Tongue (tissue), 2 donors: Measurements from ENCODE around the gene CNGB1. TPM values are rescaled to one million over a fixed set of nuclear protein-coding genes. Genes with fewer than 3 reads are reported as not detected.
A peak's percentile ranks its signal among the peaks of the same experiment; 100 is the strongest.
"Not testable (repeated sequence)": the region's sequence is repeated elsewhere in the genome, so short reads cannot be mapped to it uniquely, and the experiment has no call there.

Experiments
- DNase-seq: peaks from one replicate; pipeline ENCODE4 v3.0.0-alpha.2; 2015
- total RNA-seq: library from RNA; depleted of rRNA; stranded (reverse); fragments of >200 nt; gene quantifications from one replicate; pipeline ENCODE4 v1.2.3, GENCODE V29; 2014

CNGB1 gene
- total RNA-seq, 1 donor from 2014 or later, result 0.41 TPM

DNA sequence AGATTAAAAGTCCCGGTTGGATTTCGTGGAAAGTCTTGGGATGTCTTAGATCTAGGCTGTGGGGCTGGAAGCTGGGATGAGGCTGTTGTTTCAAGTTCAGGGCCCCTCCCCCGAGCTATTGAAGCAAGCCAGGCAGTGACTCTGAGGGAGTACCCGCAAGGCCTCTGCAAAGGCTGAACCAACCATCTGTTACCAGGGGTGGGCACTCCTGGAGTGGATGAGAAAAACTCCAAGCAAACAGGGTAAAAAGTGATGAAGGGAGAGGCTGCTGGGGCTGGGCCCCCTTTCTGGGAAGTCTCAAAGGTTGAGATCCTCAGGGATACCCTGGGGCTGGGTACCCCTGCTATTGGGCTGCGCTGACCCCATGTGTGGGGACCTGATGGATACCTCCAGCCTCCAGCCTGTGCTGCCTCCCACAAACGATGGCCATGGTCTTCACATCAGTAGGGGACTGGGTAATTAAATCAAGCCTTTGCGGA, 86.2 kb downstream of the CNGB1 start:
- no peak for DNase-seq

DNA sequence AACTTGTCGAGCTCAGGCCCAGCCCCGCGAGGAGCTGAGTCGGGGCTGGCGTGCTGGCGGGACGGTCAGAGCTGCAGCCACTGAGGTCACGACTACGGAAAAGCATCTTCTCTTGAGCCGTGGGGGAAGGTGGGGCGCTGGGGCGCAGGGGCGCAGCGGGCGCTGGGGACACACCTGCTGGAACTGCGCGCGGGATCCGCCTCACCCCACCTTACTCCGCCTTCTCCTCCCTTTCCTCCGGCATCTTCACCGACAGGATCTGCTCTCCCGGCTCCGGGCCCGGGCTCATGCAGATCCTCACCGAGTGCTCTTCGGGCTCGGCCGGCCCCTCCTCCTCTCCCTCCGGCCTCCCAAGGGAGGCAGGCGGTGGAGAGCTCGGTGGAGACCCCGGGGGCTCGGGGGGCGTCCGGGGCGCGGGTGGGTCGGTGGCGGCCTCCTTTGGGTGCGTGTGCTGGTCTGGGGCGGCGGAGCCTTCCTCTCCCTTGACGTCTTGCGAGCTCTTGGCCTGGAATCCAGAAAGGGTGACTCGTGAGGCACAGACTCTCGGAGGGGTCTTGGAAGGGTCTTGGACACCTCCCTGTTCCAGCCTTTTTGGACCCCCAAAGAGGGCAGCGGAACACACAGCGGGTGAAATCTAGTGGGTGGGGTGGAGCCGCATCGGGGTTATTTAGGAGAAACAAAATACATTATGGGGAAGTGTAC, 86.8 kb downstream of the CNGB1 start:
- DNase-seq, result no peak

DNA sequence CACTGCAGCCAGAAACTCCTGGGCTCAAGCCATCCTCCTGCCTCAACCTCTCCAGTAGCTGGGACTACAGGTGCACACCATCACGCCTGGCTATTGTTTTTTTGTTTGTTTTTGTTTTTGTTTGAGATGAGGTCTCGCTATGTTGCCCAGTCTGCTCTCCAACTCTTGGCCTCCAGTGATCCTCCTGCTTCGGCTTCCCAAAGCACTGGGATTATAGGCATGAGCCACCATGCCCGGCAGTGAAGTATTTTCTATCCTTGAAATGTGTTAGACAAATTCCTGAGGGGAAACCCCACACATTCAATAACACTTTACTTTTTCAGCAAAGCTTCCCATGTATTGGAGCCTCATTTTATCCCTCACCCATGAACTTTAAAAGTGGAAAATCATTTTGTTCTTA, 87.4 kb downstream of the CNGB1 start:
- DNase-seq, result no peak

DNA sequence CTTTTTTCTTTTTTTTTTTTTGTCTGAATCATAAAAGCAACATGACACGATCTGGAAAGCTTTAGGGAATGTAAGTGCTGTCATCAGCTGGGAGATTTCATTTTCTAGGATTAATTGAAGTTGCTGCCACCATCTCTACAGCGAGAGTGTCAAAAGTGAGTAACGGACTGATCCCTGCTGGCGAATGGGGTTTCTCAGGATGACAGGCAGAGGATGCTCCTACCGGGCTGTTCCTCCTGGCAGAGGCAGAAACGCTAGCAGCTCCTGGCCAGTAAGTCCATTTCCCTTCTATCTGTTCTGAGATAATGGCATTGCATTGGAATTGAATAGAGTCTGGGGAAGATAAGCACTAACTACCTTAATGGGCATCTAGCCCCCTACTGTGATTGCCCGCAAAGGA, 88.1 kb downstream of the CNGB1 start:
- no peak for DNase-seq

DNA sequence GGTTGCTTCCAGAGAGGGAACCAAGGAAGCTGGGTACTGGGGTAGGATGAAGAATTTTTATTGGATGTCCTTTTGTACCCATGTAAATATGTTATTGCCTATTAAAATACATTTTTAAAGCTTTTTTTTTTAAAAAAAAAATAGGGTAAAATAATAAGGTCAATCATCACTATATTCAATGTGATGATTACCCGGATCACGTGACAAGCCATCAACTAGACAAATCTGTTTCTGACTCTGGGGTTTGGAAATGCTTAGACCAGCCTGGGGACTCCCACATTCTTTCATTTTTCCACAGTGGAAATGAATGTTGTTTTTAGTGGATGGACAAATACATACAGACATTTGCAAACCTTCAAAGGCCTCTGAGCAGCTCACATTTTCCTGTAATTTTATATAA, 88.7 kb downstream of the CNGB1 start:
- DNase-seq, result no peak

DNA sequence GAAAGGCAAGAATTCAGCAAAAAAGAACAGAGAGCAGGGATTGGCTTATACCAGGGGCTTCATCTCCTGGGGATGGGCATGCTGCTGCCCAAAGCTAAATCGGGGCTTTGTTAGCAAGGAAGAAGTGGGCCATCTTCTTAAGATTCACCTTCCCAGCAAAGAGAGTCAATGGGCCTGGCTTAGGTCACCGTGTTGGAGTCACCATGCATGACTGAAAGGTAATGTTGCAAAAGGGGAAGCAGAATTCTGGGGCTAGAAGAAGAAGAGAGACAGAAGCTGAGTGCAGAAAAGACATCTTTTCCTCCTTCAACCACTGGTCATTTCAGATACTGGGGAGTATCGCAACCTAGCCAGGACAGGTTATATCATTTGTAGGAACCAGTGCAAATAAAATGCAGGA, 92.3 kb downstream of the CNGB1 start:
- DNase-seq, result no peak

DNA sequence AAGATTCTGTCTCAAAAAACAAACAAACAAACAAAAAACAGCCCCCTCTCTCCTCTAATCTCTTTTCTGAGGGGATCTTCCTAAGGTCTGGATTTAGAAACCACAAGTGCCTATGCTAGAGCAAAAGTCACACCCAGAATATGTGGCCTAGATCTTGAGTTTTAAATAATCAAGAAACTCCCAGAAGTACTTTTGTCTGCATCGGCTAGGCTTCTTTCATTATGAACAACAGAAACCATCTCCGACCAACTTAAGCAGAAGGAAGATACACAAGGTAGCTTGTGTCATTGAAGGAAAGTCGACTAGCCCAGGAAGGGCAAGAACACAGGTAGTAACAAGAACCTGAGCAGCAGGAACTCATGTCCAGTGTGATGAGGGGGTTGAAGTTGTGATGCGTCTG, 94.7 kb downstream of the CNGB1 start:
- DNase-seq, result no peak

DNA sequence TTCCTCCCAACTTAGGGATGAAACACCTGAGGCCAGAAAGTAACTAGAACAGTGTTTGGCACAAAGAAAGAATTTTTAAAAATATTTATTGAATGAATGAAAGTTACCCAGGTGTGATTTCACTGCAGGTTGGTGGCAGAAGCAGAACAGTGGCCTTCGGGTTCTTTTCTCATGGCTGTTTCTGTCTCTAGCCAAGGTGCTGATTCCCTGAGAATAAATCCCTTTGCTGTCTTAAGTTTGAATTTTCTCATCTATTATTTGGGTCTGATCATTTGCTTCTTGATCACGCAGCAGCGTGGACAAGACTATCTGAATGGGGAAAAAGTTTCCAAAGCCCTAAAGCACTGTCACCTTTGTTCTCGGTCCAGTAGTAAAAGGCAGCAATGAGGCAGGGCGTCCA, 95.6 kb downstream of the CNGB1 start:
- no peak for DNase-seq

DNA sequence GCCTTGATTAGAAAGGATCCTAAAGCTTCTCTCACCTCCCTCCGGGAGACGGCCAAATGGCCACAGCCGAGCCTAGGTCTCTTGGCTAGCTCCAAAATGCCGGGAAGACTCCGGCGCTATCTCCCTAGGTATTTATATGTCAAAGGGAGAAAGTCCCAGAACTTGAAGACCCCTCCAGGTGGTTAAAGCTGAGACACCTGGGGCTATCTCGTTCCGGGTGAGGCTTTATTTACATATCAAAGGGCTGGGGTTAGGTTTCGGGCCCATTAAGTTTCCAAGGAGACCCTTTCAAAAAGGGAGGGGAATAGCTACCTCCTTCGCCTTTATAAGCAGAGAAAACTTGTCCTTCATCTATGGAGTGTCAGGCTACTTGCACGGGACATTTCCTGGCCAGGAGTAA, 97.7 kb downstream of the CNGB1 start:
- DNase-seq, result no peak

DNA sequence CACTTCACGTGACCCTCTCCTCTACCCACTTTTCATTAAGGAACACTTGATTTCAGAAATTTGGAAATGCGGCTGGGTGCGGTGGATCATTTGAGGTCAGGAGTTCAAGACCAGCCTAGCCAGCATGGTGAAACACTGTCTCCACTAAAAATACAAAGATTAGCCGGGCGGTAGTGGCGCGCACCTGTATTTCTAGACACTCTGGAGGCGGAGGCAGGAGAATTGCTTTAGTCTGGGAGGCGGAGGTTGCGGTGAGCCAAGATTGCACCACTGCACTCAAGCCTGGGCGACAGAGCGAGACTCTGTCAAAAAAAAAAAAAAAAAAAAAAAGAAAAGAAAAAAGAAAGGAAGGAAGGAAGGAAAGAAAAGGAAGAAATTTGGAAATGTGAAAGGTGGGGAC, 98.2 kb downstream of the CNGB1 start:
- DNase-seq, result not testable (repeated sequence)

DNA sequence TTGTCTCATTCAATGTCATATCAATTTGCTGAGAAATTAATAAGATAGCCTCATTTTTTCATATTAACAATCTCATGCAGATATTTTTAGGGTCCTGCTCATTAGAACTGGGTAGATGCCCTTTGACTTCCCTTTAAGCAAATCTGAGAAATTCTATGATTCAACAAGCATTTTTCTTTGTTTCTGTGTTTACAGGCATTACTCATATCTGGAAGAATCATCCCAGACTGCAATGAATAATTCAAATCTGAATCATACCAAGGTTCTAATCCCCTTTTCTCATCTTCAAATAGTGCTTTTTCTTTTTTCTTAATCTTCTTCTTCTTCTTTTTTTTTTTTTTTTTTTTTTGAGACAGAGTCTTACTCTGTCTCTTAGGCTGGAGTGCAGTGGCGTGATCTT, 99.5 kb downstream of the CNGB1 start:
- no peak for DNase-seq

DNA sequence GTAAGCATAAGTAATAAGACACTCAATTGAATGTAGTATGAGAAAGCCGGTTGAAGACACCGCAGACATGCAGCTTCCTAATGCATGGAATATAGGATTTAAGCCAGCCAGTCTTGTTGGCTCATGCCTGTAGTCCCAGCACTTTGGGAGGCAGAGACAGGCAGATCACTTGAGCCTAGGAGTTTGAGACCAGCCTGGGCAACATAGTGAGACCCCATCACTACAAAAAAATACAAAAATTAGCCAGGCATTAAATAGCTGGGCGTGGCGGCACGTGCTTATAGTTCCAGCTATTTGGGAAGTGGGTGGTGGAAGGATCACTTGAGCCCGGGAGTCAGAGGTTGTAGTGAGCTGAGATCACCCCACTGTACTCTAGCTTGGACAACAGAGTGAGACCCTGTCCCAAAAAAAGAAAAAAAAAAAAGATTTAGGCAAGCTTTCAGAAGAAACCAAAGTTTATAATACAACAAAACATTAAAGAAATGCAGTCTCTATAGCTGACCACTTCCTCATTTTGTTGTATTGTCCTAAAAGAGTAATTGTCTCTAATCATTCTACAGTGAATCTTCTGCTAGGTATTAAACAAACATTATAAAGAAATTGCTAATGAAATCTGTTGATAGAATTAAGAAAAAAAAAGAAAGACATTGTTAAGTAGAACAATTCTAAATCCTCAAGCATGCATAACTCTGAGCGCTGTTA, 100.0 kb downstream of the CNGB1 start:
- DNase-seq, result no peak

DNA sequence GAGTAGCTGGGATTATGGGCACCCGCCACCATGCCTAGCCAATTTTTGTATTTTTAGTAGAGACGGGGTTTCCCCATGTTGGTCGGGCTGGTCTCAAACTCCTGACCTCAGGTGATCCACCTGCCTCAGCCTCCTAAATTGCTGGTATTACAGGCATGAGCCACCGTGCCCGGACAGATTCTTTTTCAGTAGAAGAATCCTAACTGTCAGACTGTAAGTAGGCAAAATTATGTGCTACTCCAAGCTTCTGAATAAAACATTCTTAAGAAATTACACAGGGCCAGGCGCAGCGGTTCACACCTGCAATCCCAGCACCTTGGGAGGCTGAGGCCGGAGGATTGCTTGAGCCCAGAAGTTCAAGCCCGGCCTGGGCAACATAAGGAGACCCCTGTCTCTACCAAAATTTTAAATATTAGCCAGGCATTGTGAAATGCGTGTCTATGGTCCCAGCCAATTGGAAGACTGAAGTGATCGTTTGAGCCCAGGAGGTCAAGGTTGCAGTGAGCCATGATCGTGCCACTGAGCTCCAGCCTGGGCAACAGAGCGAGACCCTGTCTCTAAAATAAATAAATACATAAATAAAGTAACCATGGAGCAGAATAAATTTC, 101.9 kb downstream of the CNGB1 start:
- no peak for DNase-seq

DNA sequence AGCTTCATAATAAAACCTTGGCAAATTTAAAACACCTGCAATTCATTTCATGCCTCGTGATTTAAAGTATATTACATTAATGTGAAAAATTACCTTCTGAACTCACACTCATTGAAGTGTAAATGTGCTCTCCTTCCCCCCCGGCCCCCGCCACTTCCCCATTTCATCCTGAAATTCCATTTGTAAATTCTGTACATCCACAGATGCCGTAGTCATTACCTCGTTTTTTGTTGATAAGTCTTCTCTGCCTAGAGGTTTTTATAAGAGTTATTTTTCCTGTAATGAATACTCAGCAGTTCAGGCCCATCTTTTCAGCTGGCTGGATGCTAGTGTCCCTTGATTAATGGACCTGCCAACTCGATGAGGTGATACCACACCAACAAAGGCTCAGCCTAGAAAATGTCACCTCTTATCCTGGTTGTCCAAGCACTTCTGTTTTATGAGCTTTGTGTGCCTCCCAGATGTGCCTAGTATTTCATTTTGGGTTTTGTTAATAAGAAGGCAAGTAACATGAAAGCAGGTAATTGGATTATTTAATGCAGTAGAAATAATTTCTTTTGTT, 103.8 kb downstream of the CNGB1 start:
- DNase-seq, result no peak

DNA sequence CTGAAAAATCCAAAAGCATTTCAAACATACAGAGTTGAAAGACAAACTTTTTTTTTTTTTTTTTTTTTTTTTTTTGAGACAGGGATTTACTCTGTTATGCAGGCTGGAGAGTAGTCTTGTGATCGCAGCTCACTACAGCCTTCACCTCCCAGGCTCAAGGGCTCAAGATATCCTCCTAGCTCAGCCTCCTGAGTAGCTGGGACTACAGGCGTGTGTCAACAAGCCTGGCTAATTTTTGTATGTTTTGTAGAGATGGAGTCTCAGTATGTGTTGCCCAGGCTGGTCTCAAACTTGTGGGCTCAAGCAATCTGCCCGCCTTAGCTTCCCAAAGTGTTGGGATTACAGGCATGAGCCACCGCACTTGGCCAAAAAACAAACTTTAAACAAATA, 104.4 kb downstream of the CNGB1 start:
- no peak for DNase-seq

DNA sequence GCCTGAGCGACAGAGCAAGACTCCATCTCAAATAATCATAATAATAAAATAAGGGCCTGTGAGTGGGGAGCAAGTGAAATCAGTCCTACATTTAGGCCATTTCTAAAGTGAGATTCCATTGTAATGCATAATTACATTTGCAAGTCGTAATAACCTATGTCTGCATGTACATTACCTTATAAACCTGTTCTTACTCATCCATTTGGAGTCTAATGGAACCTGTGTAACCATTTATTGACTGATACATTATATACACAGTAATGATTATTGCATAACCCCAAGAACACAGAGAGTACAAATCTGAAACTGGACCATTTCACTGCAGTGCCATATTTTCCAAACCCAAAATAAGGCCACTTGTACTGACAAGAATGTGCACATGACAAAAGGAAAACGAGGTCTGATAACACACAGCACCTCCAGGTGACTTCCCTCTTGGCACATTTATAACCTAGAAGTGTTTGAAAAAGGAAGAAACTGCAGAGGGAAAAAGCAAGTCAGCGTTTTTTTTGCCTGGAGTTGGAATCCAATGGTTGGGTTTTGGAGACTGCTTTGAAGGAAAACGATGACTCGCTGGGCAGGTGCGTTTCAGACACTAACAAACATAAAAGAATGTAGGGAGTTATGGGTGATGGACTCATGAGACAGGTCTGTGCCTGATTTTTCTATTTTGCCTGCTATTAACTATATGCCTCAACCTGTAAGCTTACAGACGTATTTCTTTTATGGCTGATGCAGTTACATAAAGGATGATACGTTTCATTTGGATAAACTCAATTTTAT, 105.0 kb downstream of the CNGB1 start:
- DNase-seq, result peak; percentile 33

DNA sequence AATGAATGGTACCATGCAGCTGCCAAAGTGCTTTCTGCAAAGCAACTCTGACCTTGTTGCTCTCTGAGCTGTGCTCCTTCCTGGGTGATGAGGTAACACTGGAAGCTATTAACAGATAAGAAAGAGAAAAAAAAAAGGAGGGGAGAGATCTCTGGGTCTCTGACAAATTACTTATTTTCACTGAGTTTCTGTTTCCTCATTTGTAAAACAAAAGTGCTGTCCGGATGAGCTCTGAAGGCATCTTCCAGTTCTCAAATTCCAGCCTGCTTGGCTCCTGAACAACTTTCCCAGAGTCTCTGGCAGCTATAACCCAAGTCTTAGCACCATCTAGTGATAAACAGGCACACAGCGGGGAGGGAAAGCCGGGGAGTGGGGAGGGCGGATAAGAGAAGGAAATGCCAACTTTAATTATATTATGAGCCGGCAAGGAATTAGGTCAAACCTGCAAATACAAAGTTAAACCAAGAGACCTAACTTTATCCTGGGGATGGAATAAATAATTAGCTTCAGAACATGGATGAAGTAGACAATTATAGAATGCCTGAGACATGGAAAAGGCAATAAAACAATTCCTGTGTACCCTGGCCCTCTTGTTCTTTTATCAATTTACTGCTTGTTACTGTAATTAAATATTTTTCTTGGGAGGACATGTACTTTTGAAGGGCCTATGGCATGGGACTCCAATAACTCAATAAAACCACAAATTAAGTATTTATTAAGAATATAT, 107.3 kb downstream of the CNGB1 start:
- peak; percentile 92 for DNase-seq

DNA sequence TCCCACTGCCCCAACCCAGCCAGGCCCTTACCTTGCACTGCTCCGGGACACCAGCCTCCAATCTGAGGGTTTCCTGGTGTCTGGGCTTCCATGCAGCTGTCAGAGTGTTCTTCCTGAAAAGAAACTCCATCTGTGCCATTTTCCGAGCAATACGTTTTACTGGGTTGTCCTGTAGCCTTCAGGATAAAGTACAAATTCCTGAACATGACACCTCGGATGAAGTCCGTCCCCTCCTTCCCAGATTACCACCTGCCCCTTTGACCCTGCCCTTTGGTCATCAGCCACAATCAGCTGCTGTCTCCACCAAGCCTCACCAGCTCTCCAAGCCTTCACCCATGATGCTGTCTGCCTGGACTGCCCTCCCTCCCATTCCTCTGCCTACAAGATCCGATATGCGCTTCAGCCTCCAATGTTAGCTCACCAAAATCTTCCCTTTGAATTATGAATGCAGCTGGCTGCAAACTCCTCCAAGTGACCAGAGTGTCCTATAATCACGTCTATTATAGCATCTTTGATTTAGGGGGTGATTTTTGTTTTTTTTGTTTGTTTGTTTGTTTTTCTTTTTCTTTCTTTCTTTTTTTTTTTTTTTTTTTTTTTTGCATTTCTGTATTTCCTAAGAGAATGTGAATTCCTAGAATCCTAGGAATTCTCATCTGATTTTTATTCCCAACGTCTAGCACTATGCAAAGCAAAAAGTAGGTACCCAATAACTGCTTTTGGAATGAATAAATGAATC, 108.1 kb downstream of the CNGB1 start:
- no peak for DNase-seq

DNA sequence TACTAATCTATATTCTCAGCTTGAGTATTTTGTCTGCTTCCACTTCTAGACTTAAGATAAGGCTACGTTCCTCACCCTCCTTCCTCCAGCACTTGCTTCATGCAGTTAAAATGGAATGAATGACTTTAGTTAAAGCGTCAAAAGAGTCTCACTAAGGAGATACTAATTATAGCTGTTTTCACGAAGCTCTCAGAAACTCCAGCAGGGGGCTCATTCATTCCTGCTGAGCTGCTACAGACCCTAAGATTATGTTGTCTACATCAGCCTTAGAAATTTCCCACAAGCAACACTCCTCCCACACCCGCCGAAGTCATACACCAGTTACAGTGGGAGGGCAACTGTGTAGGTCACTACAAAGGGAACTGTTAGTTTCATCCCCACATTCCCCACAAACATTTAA, 111.6 kb downstream of the CNGB1 start:
- DNase-seq, result no peak

DNA sequence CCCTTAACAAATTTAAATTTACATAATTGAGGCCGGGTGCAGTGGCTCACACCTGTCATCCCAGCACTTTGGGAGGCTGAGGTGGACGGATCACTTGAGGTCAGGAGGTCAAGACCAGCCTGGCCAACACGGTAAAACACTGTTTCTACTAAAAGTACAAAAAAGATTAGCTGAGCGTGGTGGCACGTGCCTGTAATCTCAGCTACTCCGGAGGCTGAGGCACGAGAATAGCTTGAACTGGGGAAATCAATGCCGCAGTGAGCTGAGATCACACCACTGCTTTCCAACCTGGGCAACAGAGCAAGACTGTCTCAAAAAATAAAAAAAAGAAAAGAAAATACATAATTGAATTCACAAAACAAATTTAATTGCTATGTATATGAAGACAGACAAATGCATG, 112.3 kb downstream of the CNGB1 start:
- DNase-seq, result no peak

DNA sequence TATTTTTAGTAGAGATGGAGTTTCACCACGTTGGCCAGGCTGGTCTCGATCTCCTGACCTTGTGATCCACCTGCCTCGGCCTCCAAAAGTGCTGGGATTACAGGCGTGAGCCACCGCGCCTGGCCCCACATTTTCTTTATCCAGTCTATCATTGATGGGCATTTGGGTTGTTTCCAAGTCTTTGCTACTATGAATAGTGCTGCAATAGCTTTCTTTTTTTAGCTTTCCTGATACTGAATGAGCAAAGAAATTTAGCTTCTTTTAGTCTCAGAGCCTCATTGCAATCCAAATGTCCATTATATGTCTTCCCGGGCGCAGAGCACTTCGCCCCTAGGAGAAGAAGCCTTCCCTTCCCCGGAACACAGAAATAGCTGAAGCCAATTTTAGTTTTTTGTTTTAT, 112.9 kb downstream of the CNGB1 start:
- DNase-seq, result not testable (repeated sequence)
